SK-N-SH (cell line): ENCODE data around the gene TANK. TPM values are rescaled to one million over a fixed set of nuclear protein-coding genes. Genes with fewer than 3 reads are reported as not detected.

ENCODE experiments used
- CTCF ChIA-PET: fragments of 300-600, 350-600 bp; formaldehyde crosslinking; extraction: SDS; loops from one replicate; lab custom pipeline; 2021; lab: Yijun Ruan, JAX
- POLR2A ChIA-PET: fragments of 350-600 bp; sonication (Branson Sonifier 250); formaldehyde crosslinking; extraction: SDS; loops from one replicate; lab custom pipeline; 2020; ENCODE audit warnings: antibody characterized with exemption, inconsistent platforms; lab: Yijun Ruan, JAX
- DNase-seq: peaks from one replicate; pipeline ENCODE4 v3.0.0; 2012
- H2AFZ ChIP-seq: fragments of 200-600 bp; sonication (generic); 2 replicates; pipeline ENCODE4 v1.8.1; 2016; ENCODE audit warnings: antibody characterized with exemption, mild to moderate bottlenecking, low read depth
- H3F3A ChIP-seq: fragments of 200-600 bp; sonication (generic); replicated peaks from 2 replicates; pipeline ENCODE3; 2016; ENCODE audit warnings: antibody characterized with exemption, mild to moderate bottlenecking; ENCODE audit not compliant: insufficient read depth
- H3K27ac ChIP-seq, 2 experiments: fragments of 200-500 bp in 1 of 2; fragments of 200-600 bp in 1 of 2; sonication (Bioruptor generic) in 1 of 2; sonication (generic), shearing (Covaris generic) in 1 of 2; 2 replicates each; pipeline versions ENCODE4 v1.5.1 to v1.6.1; 2014 to 2016; ENCODE audit warnings: low read depth in 2 of 2, inconsistent platforms in 1 of 2, low read length in 1 of 2, mild to moderate bottlenecking in 1 of 2, mixed read lengths in 1 of 2
- H3K27me3 ChIP-seq: fragments of 200-600 bp; sonication (generic), shearing (Covaris generic); 2 replicates; pipeline ENCODE4 v1.6.1; 2016; ENCODE audit warnings: mixed run types; ENCODE audit not compliant: insufficient read depth
- H3K36me3 ChIP-seq, 2 experiments: fragments of 200-500 bp in 1 of 2; fragments of 200-600 bp in 1 of 2; sonication (Bioruptor generic) in 1 of 2; sonication (generic) in 1 of 2; replicated peaks in 1 of 2; 2 replicates each; pipeline versions ENCODE3 to v1.5.1; 2014 to 2016; ENCODE audit warnings: low read length in 1 of 2, mild to moderate bottlenecking in 1 of 2; ENCODE audit not compliant: insufficient read depth in 2 of 2, control insufficient read depth in 1 of 2
- H3K4me1 ChIP-seq, 2 experiments: fragments of 200-500 bp in 1 of 2; fragments of 200-600 bp in 1 of 2; sonication (Bioruptor generic) in 1 of 2; sonication (generic), shearing (Covaris generic) in 1 of 2; 2 replicates each; pipeline versions ENCODE4 v1.5.1 to v1.6.1; 2014 to 2016; ENCODE audit warnings: low read depth in 1 of 2, low read length in 1 of 2, mixed run types in 1 of 2; ENCODE audit not compliant: insufficient read depth in 2 of 2, control insufficient read depth in 1 of 2
- H3K4me2 ChIP-seq: fragments of 200-600 bp; sonication (generic), shearing (Covaris generic); 2 replicates; pipeline ENCODE4 v1.6.1; 2017; ENCODE audit warnings: mixed run types
- H3K4me3 ChIP-seq, 2 experiments: fragments of 200-500 bp in 1 of 2; fragments of 200-600 bp in 1 of 2; sonication (Bioruptor generic) in 1 of 2; sonication (generic), shearing (Covaris generic) in 1 of 2; 2 replicates each; pipeline versions ENCODE4 v1.5.1 to v1.8.1; 2014 to 2016; ENCODE audit warnings: low read depth in 2 of 2, inconsistent platforms in 1 of 2, low read length in 1 of 2, mild to moderate bottlenecking in 1 of 2, mixed read lengths in 1 of 2, moderate library complexity in 1 of 2
- H3K79me2 ChIP-seq: fragments of 200-600 bp; sonication (generic); 2 replicates; pipeline ENCODE4 v1.8.1; 2017; ENCODE audit warnings: mild to moderate bottlenecking; ENCODE audit not compliant: insufficient read depth
- H3K9ac ChIP-seq: fragments of 200-600 bp; sonication (generic); 2 replicates; pipeline ENCODE4 v1.6.1; 2017; ENCODE audit warnings: mixed run types
- H3K9me2 ChIP-seq: fragments of 200-600 bp; sonication (generic); 2 replicates; pipeline ENCODE4 v1.6.1; 2017; ENCODE audit warnings: mixed run types
- H3K9me3 ChIP-seq: fragments of 200-600 bp; sonication (generic); 2 replicates; pipeline ENCODE4 v1.6.1; 2017; ENCODE audit warnings: mixed run types, mild to moderate bottlenecking, moderate library complexity
- H4K20me1 ChIP-seq: fragments of 200-600 bp; sonication (generic); 2 replicates; pipeline ENCODE4 v1.6.1; 2017; ENCODE audit warnings: mild to moderate bottlenecking, mixed run types; ENCODE audit not compliant: insufficient read depth
- CHD2 ChIP-seq: fragments of 150-350 bp; IDR thresholded peaks from 2 replicates; pipeline ENCODE4 v1.6.1; 2018; ENCODE audit warnings: low read length; ENCODE audit not compliant: partially characterized antibody
- ELF1 ChIP-seq: IDR thresholded peaks from 2 replicates; pipeline ENCODE4 v1.4.0; 2012
- EP300 ChIP-seq, 2 experiments: IDR thresholded peaks; 2 replicates each; pipeline versions ENCODE4 v1.4.0 to v1.6.1; 2012; ENCODE audit warnings: borderline replicate concordance in 1 of 2, low read depth in 1 of 2, low read length in 1 of 2
- FOXJ3 ChIP-seq: sonication (generic); formaldehyde crosslinking; IDR thresholded peaks from 2 replicates; pipeline ENCODE4 v1.5.1; 2020; ENCODE audit warnings: mild to moderate bottlenecking, missing genetic modification reagents
- GABPA ChIP-seq: IDR thresholded peaks from 2 replicates; pipeline ENCODE4 v1.4.0; 2012; ENCODE audit warnings: low read depth, mild to moderate bottlenecking
- GATA2 ChIP-seq: sonication (generic); formaldehyde crosslinking; IDR thresholded peaks from 2 replicates; pipeline ENCODE4 v1.5.0; 2020; ENCODE audit warnings: mild to moderate bottlenecking, missing genetic modification reagents
- JUND ChIP-seq: IDR thresholded peaks from 2 replicates; pipeline ENCODE4 v1.4.0; 2012
- NRF1 ChIP-seq: IDR thresholded peaks from 2 replicates; pipeline ENCODE4 v1.6.1; 2012; ENCODE audit warnings: low read depth, mild to moderate bottlenecking, low read length
- PBX3 ChIP-seq: IDR thresholded peaks from 2 replicates; pipeline ENCODE4; 2012
- POLR2AphosphoS5 ChIP-seq: IDR thresholded peaks from 2 replicates; pipeline ENCODE4 v1.6.1; 2012; ENCODE audit warnings: low read depth, low read length
- RFX5 ChIP-seq: IDR thresholded peaks from 2 replicates; pipeline ENCODE4 v1.6.1; 2012; ENCODE audit warnings: mild to moderate bottlenecking, improper control_type of control experiment, low read length
- RXRA ChIP-seq: IDR thresholded peaks from 2 replicates; pipeline ENCODE4 v1.4.0; 2012; ENCODE audit warnings: low read depth, mild to moderate bottlenecking, borderline replicate concordance
- SIN3A ChIP-seq: IDR thresholded peaks from 2 replicates; pipeline ENCODE4 v1.6.1; 2012; ENCODE audit warnings: low read depth, mild to moderate bottlenecking, low read length, moderate library complexity, borderline replicate concordance
- SMC3 ChIP-seq: IDR thresholded peaks from 2 replicates; pipeline ENCODE4 v1.6.1; 2012; ENCODE audit warnings: low read depth, low read length, improper control_type of control experiment
- TCF12 ChIP-seq: IDR thresholded peaks from 2 replicates; pipeline ENCODE4 v1.4.0; 2012
- TEAD4 ChIP-seq: IDR thresholded peaks from 2 replicates; pipeline ENCODE4 v1.4.0; 2012; ENCODE audit warnings: mild to moderate bottlenecking, borderline replicate concordance; ENCODE audit not compliant: insufficient read depth
- WGBS: methylation state at CpG from one replicate; pipeline ENCODE4 v1.1.6; 2017; ENCODE audit warnings: low lambda C conversion rate; 5-methylcytosine and 5-hydroxymethylcytosine counted together
- polyA plus RNA-seq, 3 experiments: library from polyadenylated mRNA; depleted of rRNA; stranded (reverse); fragments of >200 nt; gene quantifications; 2 replicates each; pipeline ENCODE4 v1.2.3, GENCODE V29; 2012
- TF ChIP-seq, protein P1 (sequence below): fragments of 150-350 bp; IDR thresholded peaks from 2 replicates; pipeline ENCODE4 v1.6.1; 2016; ENCODE audit warnings: mild to moderate bottlenecking, low read depth, low read length

The TANK gene
- polyA plus RNA-seq, 1 of the 3 experiments (the other 2 are of a cell fraction): 25.7 TPM

DNA sequence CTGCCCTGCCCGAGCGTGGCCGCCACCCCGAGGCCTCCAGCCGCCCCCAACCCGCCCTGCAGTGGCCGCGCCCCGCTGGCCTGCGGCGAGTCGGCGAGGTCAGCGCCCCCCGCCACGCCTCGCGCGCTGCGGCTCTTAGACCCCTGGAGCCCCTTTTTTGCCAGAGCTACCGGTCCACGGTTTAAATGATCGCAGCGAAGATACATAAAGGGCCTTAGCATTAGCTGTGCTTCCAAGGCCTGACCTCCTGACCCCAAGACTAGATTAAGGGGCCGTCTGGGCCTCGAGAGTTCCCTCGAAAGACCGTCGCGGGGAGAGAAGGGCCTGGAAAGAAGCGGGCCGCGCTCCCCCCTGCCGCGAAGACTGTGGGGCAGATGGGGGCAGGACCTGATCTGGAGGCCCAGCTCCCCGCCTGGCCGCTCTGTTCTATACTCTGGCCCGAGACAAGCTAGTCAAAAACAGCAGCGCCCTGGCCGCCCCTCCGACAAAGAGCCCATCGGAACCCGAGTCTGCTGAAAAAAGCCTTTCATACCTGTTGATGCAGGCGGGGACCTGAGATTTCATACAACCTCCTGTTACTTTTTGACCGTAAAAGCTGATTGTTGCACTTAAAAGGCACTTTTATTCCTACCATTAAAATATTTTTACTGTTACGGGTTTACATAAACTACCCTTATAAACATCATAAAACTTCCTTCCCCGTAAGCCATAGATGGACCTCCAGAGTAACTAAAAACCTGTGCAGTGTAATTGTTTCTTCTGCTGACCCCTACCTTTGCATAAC lies 79.3 kb downstream of the TANK start (continued):
- TF ChIP-seq PBX3 (no peak), RXRA (no peak)
- TF ChIP-seq, all 33 proteins: peak for 0

DNA sequence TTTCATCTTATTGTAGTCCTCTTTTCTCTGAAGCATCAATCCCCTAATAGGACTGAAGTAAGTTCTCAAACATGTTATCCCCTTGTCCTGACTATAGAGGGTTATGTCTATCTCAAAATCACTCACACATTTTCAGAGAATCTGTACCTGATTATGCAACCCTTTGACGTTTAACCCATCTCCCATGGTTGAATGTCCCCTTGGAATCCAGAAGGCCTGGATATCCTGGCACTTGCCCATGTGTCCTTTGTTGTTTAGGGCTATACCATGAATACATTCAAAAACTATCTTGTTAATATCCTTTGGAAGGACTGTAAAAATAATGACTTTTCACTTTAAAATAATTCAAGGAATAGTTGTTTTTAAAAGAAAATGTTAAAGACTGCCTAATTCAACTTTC lies 81.7 kb downstream of the TANK start:
- Histone ChIP-seq H4K20me1 (no peaks in the 10 kb centered on the region), H3K9me3 (no peaks in the 10 kb centered on the region), H3K9me2 (no peaks in the 10 kb centered on the region), H2AFZ (no peak overlapping the region), H3K79me2 (no peaks in the 10 kb centered on the region), H3K27me3 (no peaks in the 10 kb centered on the region), H3K36me3 (no peaks in the 10 kb centered on the region), H3K27ac (no peak overlapping the region), H3K9ac (no peak overlapping the region), H3K4me3 (no peak overlapping the region), H3K4me2 (no peak overlapping the region), H3F3A (peaks cover 5% of the 10 kb centered on the region), H3K4me1 (peaks cover 0 to 11% of the 10 kb centered on the region in 2 experiments; a peak in 1 of 4 replicates)
- no peak for TF ChIP-seq RXRA
- TF ChIP-seq ELF1: no peak
- TF ChIP-seq RFX5: no peak
- TF ChIP-seq SMC3: no peak
- no peak for TF ChIP-seq GABPA
- no peak for TF ChIP-seq CHD2
- no peak for DNase-seq
- ChIA-PET POLR2A (no interaction called here), CTCF (interaction anchor here (0.8 to 4.3 kb wide), 3 partner anchors 9 to 32 kb away, joined by 3 to 37 read pairs (median 4); no protein-coding TSS in a partner anchor)
- WGBS: 48% methylated on average over 1 of the region's 1 CpG

- no peaks in the 10 kb centered on the region for H3K36me3 ChIP-seq
- H3K79me2 ChIP-seq: no peaks in the 10 kb centered on the region
- 96% methylated on average over 3 of the region's 3 CpGs for WGBS
- H4K20me1 ChIP-seq: no peaks in the 10 kb centered on the region
- H3K9me3 ChIP-seq: no peaks in the 10 kb centered on the region
- POLR2A ChIA-PET: no interaction called here
- CTCF ChIA-PET: interaction anchor here (1.0 to 4.3 kb wide), 5 partner anchors 7 to 343 kb away, joined by 3 to 37 read pairs (median 4); no protein-coding TSS in a partner anchor
- TF ChIP-seq RFX5 (no peak), ELF1 (no peak), JUND (no peak), TCF12 (no peak), GATA2 (no peak), SIN3A (no peak), CHD2 (no peak), FOXJ3 (CRISPR knock-in tag) (no peak), EP300 (IDR thresholded peaks at IDR 0.05; ENCODE audit: borderline replicate concordance in 1 of 2, low read depth in 1 of 2, low read length in 1 of 2) (no peak), TEAD4 (no peak), POLR2AphosphoS5 (no peak), NRF1 (no peak), RXRA (no peak)
- TF ChIP-seq, protein P1, sequence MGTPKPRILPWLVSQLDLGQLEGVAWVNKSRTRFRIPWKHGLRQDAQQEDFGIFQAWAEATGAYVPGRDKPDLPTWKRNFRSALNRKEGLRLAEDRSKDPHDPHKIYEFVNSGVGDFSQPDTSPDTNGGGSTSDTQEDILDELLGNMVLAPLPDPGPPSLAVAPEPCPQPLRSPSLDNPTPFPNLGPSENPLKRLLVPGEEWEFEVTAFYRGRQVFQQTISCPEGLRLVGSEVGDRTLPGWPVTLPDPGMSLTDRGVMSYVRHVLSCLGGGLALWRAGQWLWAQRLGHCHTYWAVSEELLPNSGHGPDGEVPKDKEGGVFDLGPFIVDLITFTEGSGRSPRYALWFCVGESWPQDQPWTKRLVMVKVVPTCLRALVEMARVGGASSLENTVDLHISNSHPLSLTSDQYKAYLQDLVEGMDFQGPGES: no peak
- H3K27me3 ChIP-seq: 0 out of 2 replicates have a peak, but pooled peaks cover 4% of the 10 kb centered on the region
- peaks cover 0 to 3% of the 10 kb centered on the region in 2 experiments; a peak in 1 of 4 replicates for H3K4me1 ChIP-seq
- no peak overlapping the region for H3K9ac ChIP-seq
- H3K4me3 ChIP-seq: no peak overlapping the region
- peaks cover 5% of the 10 kb centered on the region for H3F3A ChIP-seq
- H3K27ac ChIP-seq: no peak overlapping the region
- no peaks in the 10 kb centered on the region for H3K9me2 ChIP-seq
- no peak overlapping the region for H3K4me2 ChIP-seq
- no peak for DNase-seq
- H2AFZ ChIP-seq: no peak overlapping the region
Observed at GRCh38 chr2:161243312-161243711, 83.1 kb downstream of the TANK start.
